Measurements from ENCODE around the gene ARHGAP42.

The ARHGAP42 gene

GRCh38 chr11:100682247-100682969, 4.7 kb upstream of the ARHGAP42 start:
- no peak for DNase-seq

GRCh38 chr11:100683126-100683525, 4.0 kb upstream of the ARHGAP42 start:
- no peak for DNase-seq

DNA sequence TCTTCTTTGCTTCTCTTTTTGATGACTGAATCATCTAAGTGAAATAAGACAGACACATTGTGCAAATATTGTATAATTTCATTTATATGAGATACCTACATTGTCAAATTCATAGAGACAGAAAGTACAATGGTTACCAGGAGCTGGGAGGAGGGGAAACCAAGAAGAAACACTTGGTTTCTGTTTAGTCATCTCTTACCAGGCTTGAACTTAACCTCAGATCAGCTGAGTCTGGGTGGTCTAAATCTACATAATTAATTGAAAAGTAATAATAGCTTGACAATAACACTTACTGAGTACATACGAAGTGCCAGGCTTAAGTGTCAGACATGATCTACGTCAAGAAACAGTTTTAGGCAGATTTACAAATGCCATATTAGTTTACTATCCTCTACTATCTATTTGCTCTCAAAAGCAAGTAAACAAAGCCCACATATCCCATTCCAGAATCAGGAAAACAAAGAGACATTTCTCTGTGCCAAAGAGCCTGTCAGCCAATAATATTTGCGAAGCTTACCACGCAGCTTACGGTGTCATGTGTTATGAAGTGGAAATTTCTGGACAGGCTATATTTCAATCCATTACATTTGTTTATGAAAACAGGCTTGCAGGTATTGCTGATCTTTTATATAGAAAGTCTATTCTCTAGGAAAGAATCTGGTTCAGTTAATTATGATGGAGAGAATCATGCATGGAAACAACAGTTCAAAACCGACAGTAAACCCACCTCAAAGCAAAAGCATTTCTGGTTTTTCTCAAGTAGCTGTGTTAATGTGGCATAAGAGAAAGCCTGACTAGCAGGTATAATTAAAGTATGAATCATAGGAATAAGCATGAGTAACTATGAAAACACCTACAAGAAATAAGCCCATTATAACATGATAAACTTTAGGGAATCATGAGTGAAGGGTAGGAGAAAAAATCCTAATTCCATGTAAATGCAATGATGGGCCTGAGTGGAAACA, 2.7 kb upstream of the ARHGAP42 start:
- no peak for DNase-seq

GRCh38 chr11:100686476-100687053, 523 bp upstream of the ARHGAP42 start:
- DNase-seq = no peak

DNA sequence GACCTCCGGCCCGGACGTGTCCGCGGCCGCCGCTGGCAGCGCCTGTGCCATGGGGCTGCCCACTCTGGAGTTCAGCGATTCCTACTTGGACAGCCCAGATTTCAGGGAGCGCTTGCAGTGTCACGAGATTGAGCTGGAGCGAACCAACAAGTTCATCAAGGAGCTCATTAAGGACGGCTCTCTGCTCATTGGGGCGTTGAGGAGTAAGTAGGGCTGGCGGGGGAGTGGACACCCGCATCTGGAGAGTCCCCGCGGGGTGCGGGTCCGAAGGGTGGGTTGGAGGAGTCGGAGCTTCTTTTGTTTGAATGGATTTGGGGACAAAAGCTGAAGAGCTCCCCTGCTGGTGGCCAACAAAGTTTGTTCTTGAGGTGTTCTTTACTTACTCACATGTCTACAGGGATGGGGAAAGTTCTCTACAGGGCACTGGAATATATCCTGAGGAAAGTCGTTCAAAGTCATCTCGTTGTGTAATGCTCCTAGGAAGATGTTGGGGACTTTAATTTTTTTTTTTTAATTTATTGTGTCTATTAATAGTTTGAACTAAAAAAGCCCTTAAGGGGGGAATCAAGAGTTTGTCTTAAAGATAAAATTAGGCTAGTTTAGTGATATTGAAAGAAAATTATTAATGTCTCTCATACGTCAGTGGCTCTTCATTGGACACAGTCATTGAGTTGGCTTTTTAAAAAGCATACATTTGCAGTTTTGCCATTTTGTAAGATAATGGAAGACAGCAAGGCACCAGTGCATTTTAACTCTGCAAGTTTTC, 725 bp downstream of the ARHGAP42 start:
- peak in 38 of 56 donors; percentile 4 to 68 (median 28) for DNase-seq

DNA sequence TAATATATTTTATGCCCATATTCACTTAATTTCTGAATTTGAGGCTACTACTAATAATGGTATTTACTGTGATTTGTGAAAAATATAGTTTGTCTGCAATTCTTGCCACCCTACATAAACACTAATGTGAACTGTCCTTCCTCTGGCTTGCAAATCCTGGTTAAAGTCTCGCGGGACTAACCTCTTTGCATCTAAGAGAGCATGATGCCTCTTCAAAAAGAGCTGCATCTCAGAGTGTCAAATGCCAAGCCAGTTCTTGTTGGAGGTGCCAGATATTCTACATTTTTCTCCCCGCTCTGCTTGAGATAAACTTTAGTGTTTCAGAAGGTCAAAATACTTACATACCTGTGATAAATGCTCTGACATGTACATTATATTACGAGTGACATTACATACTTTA, 2.1 kb downstream of the ARHGAP42 start:
- DNase-seq = no peak

- no peak for DNase-seq
Observed at GRCh38 chr11:100691896-100692653, 5.0 kb downstream of the ARHGAP42 start.

DNA sequence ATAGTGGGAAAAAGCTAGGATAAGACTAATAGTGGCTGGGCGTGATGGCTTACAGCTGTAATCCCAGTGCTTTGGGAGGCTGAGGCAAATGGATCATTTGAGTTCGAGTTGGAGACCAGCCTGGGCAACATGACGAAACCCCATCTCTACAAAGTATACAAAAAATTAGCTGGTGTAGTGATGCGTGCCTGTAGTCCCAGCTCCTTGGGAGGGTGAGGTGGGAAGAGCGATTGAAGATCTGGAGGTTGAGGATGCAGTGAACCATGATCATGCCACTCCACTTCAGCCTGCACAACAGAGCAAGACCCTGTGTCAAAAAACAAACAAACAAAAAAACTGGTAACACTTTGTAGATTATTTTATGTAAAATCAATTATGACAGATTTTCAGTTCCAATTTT, 8.8 kb downstream of the ARHGAP42 start:
- DNase-seq = no peak

DNA sequence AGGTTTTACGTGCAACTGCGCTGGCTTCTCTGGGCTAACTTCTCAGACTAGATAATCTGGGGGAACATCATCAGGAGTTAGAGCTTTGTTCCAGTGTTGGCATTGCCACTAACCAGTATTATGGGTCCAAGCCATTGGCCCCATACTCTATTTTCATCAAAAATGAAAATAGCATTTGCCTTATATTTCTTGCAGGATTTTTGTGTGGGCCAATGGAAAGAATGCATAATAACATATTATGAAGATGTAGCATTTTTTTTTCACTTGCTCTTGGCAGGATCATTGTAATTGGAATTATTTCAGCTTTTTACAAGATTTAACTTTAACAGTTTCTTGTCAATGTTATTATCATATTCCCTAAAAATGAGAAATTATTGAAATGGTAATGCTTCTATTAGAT, 16.1 kb downstream of the ARHGAP42 start:
- DNase-seq = no peak

DNA sequence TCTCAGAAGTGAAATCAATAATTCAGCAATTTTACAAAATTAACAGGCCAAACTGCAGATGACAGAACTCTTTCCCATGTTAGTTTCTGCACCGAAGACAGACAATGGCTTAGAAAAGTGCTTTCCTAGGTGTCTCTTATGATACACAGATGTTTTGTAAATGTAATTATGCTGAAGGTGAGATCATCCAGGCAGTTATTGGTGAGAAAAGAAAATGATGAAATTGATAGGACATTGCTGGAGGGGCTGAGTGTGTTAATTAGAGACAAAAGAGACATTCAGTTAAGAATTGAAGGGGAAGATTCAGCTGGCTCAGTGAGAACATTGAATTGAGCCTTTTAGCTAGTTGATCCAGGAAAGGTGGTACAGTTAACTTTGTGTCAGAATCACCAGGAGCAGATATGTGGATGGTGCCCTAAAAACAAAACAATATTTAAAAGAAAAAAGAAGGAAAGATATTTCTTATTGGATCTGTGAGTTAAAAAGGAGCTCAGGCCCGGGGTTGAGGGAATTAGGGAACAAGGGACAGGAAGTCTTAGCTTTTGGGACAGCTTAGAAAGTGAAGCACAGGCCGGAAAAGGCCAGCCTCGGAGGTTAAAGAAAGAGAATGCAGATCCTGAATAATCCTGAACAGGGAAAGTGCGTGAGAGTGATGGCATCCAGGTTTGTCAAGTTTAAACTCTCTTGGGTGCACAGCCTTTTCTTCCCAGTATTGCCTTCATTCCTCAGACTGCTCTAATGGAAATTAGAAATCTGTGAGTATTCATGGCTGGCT, 16.9 kb downstream of the ARHGAP42 start:
- DNase-seq = no peak

- DNase-seq = no peak
Observed at GRCh38 chr11:100705447-100705846, 18.4 kb downstream of the ARHGAP42 start.

GRCh38 chr11:100706179-100706578, 19.1 kb downstream of the ARHGAP42 start:
- DNase-seq = no peak

- DNase-seq = no peak
Observed at GRCh38 chr11:100709233-100709957, 22.3 kb downstream of the ARHGAP42 start.

DNA sequence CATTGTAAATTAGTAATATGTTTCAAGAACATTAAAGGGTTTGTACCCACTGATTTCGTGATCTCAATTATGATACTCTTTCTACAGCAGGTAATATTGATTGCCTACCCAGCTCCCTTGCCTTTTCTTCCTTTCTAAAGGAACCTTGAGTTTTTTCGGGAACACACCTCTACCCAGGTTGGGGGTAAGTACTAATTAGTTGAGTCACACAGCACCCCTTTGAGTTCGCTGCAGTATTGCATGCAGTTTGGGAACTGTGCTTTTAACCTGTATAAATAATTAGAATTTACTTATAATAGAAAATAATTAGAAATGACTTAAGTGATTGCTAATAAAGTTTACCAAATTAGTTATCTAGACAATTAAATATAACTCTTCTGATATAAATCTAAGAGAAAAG, 24.9 kb downstream of the ARHGAP42 start:
- DNase-seq = no peak

DNA sequence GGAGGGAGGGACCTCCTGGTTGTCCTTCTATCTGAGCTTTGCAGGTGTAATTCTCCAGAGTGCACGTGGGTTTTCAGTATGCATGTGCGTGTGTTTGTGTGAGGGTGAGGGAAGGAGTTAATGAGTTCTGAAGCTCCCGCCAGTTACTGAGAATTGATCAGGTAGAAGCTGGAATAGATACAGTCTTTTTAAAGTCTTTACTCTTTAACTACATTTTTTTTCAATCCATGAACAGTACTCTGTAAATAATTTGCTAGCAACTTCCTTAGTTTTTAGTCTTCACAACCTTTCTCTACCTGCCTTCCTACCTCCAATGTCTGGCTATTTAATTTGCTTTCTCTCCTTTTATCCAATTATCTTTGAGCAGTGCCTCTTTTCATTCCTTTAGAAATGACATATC, 25.5 kb downstream of the ARHGAP42 start:
- DNase-seq = no peak

DNA sequence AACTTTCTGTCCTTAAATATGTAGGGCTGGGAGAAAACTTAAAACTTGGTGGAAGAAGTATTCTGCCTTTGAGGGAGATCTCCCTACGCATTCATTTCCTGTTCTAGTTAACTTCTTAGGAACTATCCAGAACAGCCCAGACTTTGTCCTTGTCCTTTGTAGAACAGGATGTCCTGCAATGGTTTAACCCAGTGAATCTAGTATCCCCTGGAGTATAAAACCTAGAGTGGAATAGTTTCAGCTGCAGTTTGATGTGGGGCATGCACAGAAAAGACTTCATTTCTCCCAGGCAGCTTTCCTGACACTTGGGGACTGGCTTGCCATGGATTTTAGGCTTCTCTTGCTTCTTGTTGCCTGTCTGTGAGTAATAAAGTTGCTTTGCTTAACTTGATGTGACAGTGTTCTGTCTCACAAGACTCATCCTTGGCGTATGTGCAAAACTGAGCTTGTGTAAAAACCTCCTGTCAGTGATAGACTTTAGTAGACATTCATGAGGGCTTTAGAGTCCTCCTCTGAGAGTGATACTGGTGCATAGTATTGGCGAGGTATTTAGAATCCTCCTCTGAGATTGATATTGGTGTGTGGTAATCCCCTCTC, 28.2 kb downstream of the ARHGAP42 start:
- no peak for DNase-seq

DNA sequence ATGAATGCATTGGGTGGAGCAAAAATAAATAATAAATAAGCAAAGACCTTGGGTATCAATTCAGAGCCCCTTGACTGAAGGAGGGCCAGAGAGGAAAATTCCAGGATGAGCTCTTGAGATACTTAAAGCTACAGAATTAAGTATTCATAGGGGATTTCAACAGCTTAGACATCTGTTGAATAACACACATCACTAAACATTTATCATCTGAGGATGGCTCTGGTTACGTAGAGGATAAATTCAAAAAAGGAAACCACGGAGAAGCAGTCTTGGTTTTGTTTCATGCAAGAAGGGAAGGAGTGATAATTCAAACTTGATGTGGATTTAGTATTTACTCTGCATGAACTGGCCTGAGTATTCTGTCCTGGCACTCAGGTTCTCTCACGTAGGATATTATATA, 29.8 kb downstream of the ARHGAP42 start:
- no peak for DNase-seq

GRCh38 chr11:100719362-100719761, 32.3 kb downstream of the ARHGAP42 start:
- DNase-seq = peak in 7 of 56 donors; percentile 1 to 32 (median 5)

DNA sequence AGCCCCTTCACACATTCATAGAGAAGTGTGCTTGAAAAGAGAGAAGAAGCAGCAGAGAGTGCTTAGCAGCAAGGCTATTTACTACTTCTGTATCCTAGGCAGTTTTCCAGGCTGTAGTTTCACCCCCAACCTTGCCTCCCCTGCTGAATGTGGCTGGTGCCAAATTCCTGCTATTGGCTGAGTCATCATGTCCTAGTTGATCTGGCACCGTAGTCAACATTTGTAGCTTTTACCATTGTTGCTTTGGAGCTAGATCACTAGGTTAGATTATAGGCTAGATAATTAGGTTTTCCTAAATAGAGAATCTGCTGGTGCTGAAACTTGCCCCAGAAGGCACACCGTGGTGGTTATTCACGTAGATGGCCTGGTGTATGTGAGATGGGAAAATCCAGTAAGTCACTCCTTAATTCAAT, 32.7 kb downstream of the ARHGAP42 start:
- DNase-seq = peak in 15 of 56 donors; percentile 1 to 46 (median 15)
